HepG2 (cell line): ENCODE measurements around the gene MARS1. TPM values are rescaled to one million over a fixed set of nuclear protein-coding genes. Genes with fewer than 3 reads are reported as not detected.

Experiments
- ATAC-seq: fragments of 200-7000 bp; cut with Tn5 transposase; 3 replicates; pipeline ENCODE4 v1.9.1; 2020; ENCODE audit warnings: mild to moderate bottlenecking, moderate library complexity
- BruUV-seq: library from RNA; stranded (reverse); fragments of 400-500 nt; replicated peaks from 2 replicates; lab custom pipeline; 2021; lab: Mats Ljungman, UMichigan
- CTCF ChIA-PET: fragments of 300-600 bp; formaldehyde crosslinking; extraction: SDS; loops from one replicate; lab custom pipeline; 2021; ENCODE audit warnings: low total read pairs, inconsistent platforms, low intra/inter-chr PET ratio; lab: Yijun Ruan, JAX
- POLR2A ChIA-PET: fragments of 350-600 bp; sonication (Branson Sonifier 250); formaldehyde crosslinking; loops from one replicate; lab custom pipeline; 2020; ENCODE audit warnings: antibody characterized with exemption, inconsistent platforms; lab: Yijun Ruan, JAX
- DNase-seq: peaks from one replicate; pipeline ENCODE4 v3.0.0-alpha.2; 2015; ENCODE audit warnings: low spot score
- FAIRE-seq: peaks from 3 replicates; lab custom pipeline; 2011; peaks lifted over from hg19 to GRCh38; lab: Jason Lieb, UNC
- H2AFZ ChIP-seq: one replicate; pipeline ENCODE4 v1.6.1; 2011; ENCODE audit warnings: low read length, inconsistent platforms
- H3K27ac ChIP-seq: fragments of 300-600 bp; 3 replicates; pipeline ENCODE4 v1.8.0; 2011; ENCODE audit warnings: mixed run types, mild to moderate bottlenecking, mixed read lengths, low read length, inconsistent platforms; ENCODE audit not compliant: insufficient read depth; ENCODE audit errors: extremely low read length
- H3K27me3 ChIP-seq, 2 experiments: fragments of 200-600 bp in 1 of 2; 2 replicates in 1 of 2; 3 replicates in 1 of 2; pipeline versions ENCODE4 v1.6.0 to v1.8.0; 2011; ENCODE audit warnings: low read length in 2 of 2, mild to moderate bottlenecking in 2 of 2, moderate library complexity in 2 of 2, inconsistent platforms in 1 of 2; ENCODE audit not compliant: insufficient read depth in 2 of 2, control insufficient read depth in 1 of 2
- H3K36me3 ChIP-seq, 2 experiments: fragments of 200-600 bp in 1 of 2; replicated peaks in 1 of 2; 2 replicates in 1 of 2; 3 replicates in 1 of 2; pipeline versions ENCODE4 v1.5.1 to v1.8.0; 2011; ENCODE audit warnings: low read length in 2 of 2, inconsistent platforms in 1 of 2; ENCODE audit not compliant: insufficient read depth in 2 of 2, control insufficient read depth in 1 of 2
- H3K4me1 ChIP-seq: 2 replicates; pipeline ENCODE4 v1.5.1; 2012; ENCODE audit warnings: low read length, inconsistent platforms; ENCODE audit not compliant: insufficient read depth
- H3K4me2 ChIP-seq: 2 replicates; pipeline ENCODE4 v1.6.0; 2011; ENCODE audit warnings: low read depth, low read length, inconsistent platforms
- H3K4me3 ChIP-seq, 3 experiments: fragments of 200-600 bp in 1 of 3; sonication (generic), shearing (Covaris generic) in 1 of 3; replicated peaks in 1 of 3; 2 replicates each; pipeline ENCODE4 v1.5.1; 2011 to 2016; ENCODE audit warnings: low read length in 3 of 3, inconsistent platforms in 2 of 3, low read depth in 2 of 3, mild to moderate bottlenecking in 2 of 3, control low read depth in 1 of 3, mixed read lengths in 1 of 3; ENCODE audit not compliant: insufficient read depth in 1 of 3
- H3K79me2 ChIP-seq: one replicate; pipeline ENCODE4 v1.6.1; 2011; ENCODE audit warnings: low read length, inconsistent platforms; ENCODE audit not compliant: insufficient read depth
- H3K9ac ChIP-seq: 2 replicates; pipeline ENCODE4 v1.6.0; 2011; ENCODE audit warnings: mild to moderate bottlenecking, low read depth, low read length, inconsistent platforms; ENCODE audit not compliant: insufficient read depth
- H3K9me3 ChIP-seq: 2 replicates; pipeline ENCODE4 v1.5.1; 2012; ENCODE audit warnings: mild to moderate bottlenecking, low read length
- H4K20me1 ChIP-seq: 2 replicates; pipeline ENCODE4 v1.6.0; 2011; ENCODE audit warnings: inconsistent platforms, mild to moderate bottlenecking, low read length, moderate library complexity; ENCODE audit not compliant: insufficient read depth
- BORCS8-MEF2B ChIP-seq: sonication (generic); formaldehyde crosslinking; IDR thresholded peaks from 2 replicates; pipeline ENCODE4 v1.8.0; 2022; ENCODE audit warnings: mild to moderate bottlenecking, missing genetic modification reagents
- ETV5 ChIP-seq: IDR thresholded peaks from 2 replicates; pipeline ENCODE4 v1.6.1; 2018; ENCODE audit warnings: missing biosample characterization, missing genetic modification reagents, inconsistent platforms, borderline replicate concordance
- KAT2B ChIP-seq: fragments of 150-350 bp; IDR thresholded peaks from 2 replicates; pipeline ENCODE4 v1.6.1; 2014; ENCODE audit warnings: low read depth, low read length, borderline replicate concordance
- KAT8 ChIP-seq: IDR thresholded peaks from 2 replicates; pipeline ENCODE4 v1.6.1; 2016; ENCODE audit warnings: missing genetic modification reagents, missing compliant biosample characterization
- MED1 ChIP-seq: sonication (generic); formaldehyde crosslinking; IDR thresholded peaks from 2 replicates; pipeline ENCODE4 v1.4.0; 2020; ENCODE audit warnings: missing genetic modification reagents
- NR1H2 ChIP-seq: sonication (generic); formaldehyde crosslinking; IDR thresholded peaks from 2 replicates; pipeline ENCODE4 v1.8.1; 2022; ENCODE audit warnings: low read depth, missing genetic modification reagents, borderline replicate concordance
- POLR2AphosphoS2 ChIP-seq: IDR thresholded peaks from 2 replicates; pipeline ENCODE4 v1.6.1; 2011; ENCODE audit warnings: low read depth, low read length, improper control_type of control experiment
- STAT5B ChIP-seq: sonication (generic); formaldehyde crosslinking; IDR thresholded peaks from 2 replicates; pipeline ENCODE4 v1.4.0; 2020; ENCODE audit warnings: missing genetic modification reagents
- XRCC5 ChIP-seq: fragments of 200-400 bp; formaldehyde crosslinking; optimal IDR thresholded peaks from 2 replicates; pipeline ENCODE3; 2017; ENCODE audit warnings: mild to moderate bottlenecking, low read length
- ZNF558 ChIP-seq: sonication (generic); formaldehyde crosslinking; IDR thresholded peaks from 2 replicates; pipeline ENCODE4 v1.9.0; 2022; ENCODE audit warnings: mild to moderate bottlenecking, missing genetic modification reagents, borderline replicate concordance
- ZNF660 ChIP-seq: sonication (generic); formaldehyde crosslinking; IDR thresholded peaks from 2 replicates; pipeline ENCODE4 v1.5.1; 2020; ENCODE audit warnings: mild to moderate bottlenecking, low read depth, missing genetic modification reagents, borderline replicate concordance
- ZSCAN5A ChIP-seq: sonication (generic); formaldehyde crosslinking; IDR thresholded peaks from 2 replicates; pipeline ENCODE4 v1.8.0; 2022; ENCODE audit warnings: mild to moderate bottlenecking, missing genetic modification reagents, borderline replicate concordance
- WGBS: methylation state at CpG from one replicate; pipeline ENCODE4 v1.1.6; 2017; ENCODE audit warnings: low lambda C conversion rate; 5-methylcytosine and 5-hydroxymethylcytosine counted together
- in situ Hi-C: cut with HindIII; loops from 2 replicates; pipeline ENCODE4 v1.10.0; 2017; ENCODE audit warnings: low pct_unique_long_range_greater_than_20kb; ENCODE audit not compliant: extremely low pct_ligation_motif_present
- intact Hi-C: fragments of 100-400 bp; cut with micrococcal nuclease; formaldehyde crosslinking; loops from one replicate; pipeline ENCODE4 v1.10.0; 2022; ENCODE audit not compliant: unreplicated experiment
- polyA plus RNA-seq, 8 experiments: library from polyadenylated mRNA; depleted of rRNA in 3 of 8; stranded (reverse) in 7 of 8; unstranded in 1 of 8; fragments of >200 nt; fragmentation: Illumina TruSeq in 4 of 8; extraction: Trizol in 4 of 8; gene quantifications; 2 replicates each; pipeline versions ENCODE4 v1.2.1 to v1.2.3, GENCODE V29; 2011 to 2016; ENCODE audit warnings: low read depth in 4 of 8, missing spikeins in 1 of 8, mixed read lengths in 1 of 8; ENCODE audit not compliant: insufficient read depth in 1 of 8
- total RNA-seq, 5 experiments: library from RNA; depleted of rRNA; stranded (reverse); fragments of >200 nt; fragmentation: Illumina TruSeq; extraction: Trizol; gene quantifications; 2 replicates each; pipeline ENCODE4 v1.2.3, GENCODE V29; 2016; ENCODE audit warnings: low read depth in 1 of 5

The MARS1 gene
- total and polyA plus RNA-seq, 2 of the 13 experiments (the other 11 are each of a cell fraction or from before 2014, with no cell fraction given): 115 to 181 TPM

GRCh38 chr12:57539134-57539768 lies 51.4 kb downstream of the MARS1 start:
- FAIRE-seq: no peak
- H3K4me1 ChIP-seq: no peaks in the 10 kb centered on the region
- ChIA-PET CTCF (no interaction called here), POLR2A (interaction anchor here (1.2 to 1.7 kb wide), 3 partner anchors 9 to 37 kb away, joined by 4 to 7 read pairs (median 5); no protein-coding TSS in a partner anchor)
- no peak overlapping the region for H3K4me2 ChIP-seq
- H3K36me3 ChIP-seq: peaks cover 7 to 23% of the 10 kb centered on the region in 2 experiments; a peak in 4 of 5 replicates
- no peaks in the 10 kb centered on the region for H3K9me3 ChIP-seq
- H4K20me1 ChIP-seq: no peaks in the 10 kb centered on the region
- H3K27me3 ChIP-seq: no peaks in the 10 kb centered on the region
- no peak overlapping the region for H3K9ac ChIP-seq
- no peak overlapping the region for H3K4me3 ChIP-seq
- no TSS peak for BruUV-seq
- intact Hi-C loops: no loop called here
- 96% methylated on average over 4 of the region's 5 CpGs for WGBS
- in situ Hi-C loops: no loop called here
- ATAC-seq: no peak
- DNase-seq: no peak
- H2AFZ ChIP-seq: no peak overlapping the region
- H3K79me2 ChIP-seq: no peaks in the 10 kb centered on the region
- no peak overlapping the region for H3K27ac ChIP-seq
- TF ChIP-seq BORCS8-MEF2B (CRISPR knock-in tag) (no peak), KAT2B (no peak), KAT8 (CRISPR knock-in tag) (no peak), ZNF660 (CRISPR knock-in tag) (no peak), ZNF558 (CRISPR knock-in tag) (no peak), XRCC5 (no peak), STAT5B (CRISPR knock-in tag) (no peak), MED1 (no peak), ZSCAN5A (CRISPR knock-in tag) (no peak), ETV5 (CRISPR knock-in tag) (no peak), POLR2AphosphoS2 (no peak), NR1H2 (CRISPR knock-in tag) (no peak)
